Adrenal gland (tissue), 12 donors: Measurements from ENCODE around the gene ANK3. TPM values are rescaled to one million over a fixed set of nuclear protein-coding genes. Genes with fewer than 3 reads are reported as not detected.
A peak's percentile ranks its signal among the peaks of the same experiment; 100 is the strongest.

Experiments used
- DNase-seq, 7 donors: peaks; one replicate each; pipeline ENCODE4 v3.0.0-alpha.2; 2019 to 2020
- H3K27ac ChIP-seq, 5 donors: fragments of 200-600 bp; sonication (generic) in 4 of 5; 1 replicate in 3 of 5; 2 replicates in 2 of 5; pipeline versions ENCODE4 v1.5.1 to v1.8.0; 2016 to 2020; ENCODE audit warnings: mild to moderate bottlenecking in 1 of 5
- H3K27me3 ChIP-seq: fragments of 200-600 bp; 2 replicates; pipeline ENCODE4 v1.8.0; 2021
- H3K36me3 ChIP-seq, 2 donors: fragments of 200-600 bp; replicated peaks in 1 of 2; 1 replicate in 1 of 2; 2 replicates in 1 of 2; pipeline versions ENCODE4 v1.5.1 to v1.8.0; 2018 to 2022
- H3K4me1 ChIP-seq, 2 donors: fragments of 200-600 bp; replicated peaks in 1 of 2; 1 replicate in 1 of 2; 2 replicates in 1 of 2; pipeline versions ENCODE4 v1.5.1 to v1.8.0; 2018 to 2021
- H3K4me3 ChIP-seq, 4 donors: fragments of 200-600 bp; sonication (generic) in 3 of 4; one replicate each; pipeline ENCODE4 v1.5.1; 2016 to 2018
- H3K9me3 ChIP-seq, 3 donors: fragments of 200-600 bp; sonication (generic) in 1 of 3; replicated peaks in 1 of 3; 1 replicate in 2 of 3; 2 replicates in 1 of 3; pipeline versions ENCODE4 v1.5.1 to v1.8.0; 2016 to 2021
- POLR2A ChIP-seq, 2 donors: fragments of 450-650 bp; IDR thresholded peaks; one replicate each; pipeline ENCODE4 v1.6.1; 2017; ENCODE audit warnings: antibody characterized with exemption in 2 of 2, mild to moderate bottlenecking in 2 of 2, moderate library complexity in 1 of 2
- WGBS, 4 donors: extraction: QIAGEN DNeasy Blood & Tissue Kit in 2 of 4; methylation state at CpG; one replicate each; pipeline versions ENCODE4 v1.1.5 to v1.1.7; 2013 to 2017; 5-methylcytosine and 5-hydroxymethylcytosine counted together
- intact Hi-C, 2 donors: fragments of 100-400 bp; cut with DNase I; formaldehyde crosslinking; loops; one replicate each; pipeline versions ENCODE4 v1.14.1 to v1.15.0; 2022 to 2023
- polyA plus RNA-seq, 3 donors: library from polyadenylated mRNA; stranded (reverse); fragments of 200-250 nt in 2 of 3; fragments of 350-450 nt in 1 of 3; fragmentation: Illumina TruSeq in 1 of 3; extraction: RNeasy Lipid Tissue Mini Kit (QIAGEN cat#74804) in 1 of 3; gene quantifications; one replicate each; pipeline ENCODE4 v1.2.3, GENCODE V29; 2013 to 2014
- total RNA-seq, 9 donors: library from RNA; depleted of rRNA in 4 of 9; stranded (reverse); fragments of >200 nt in 4 of 9; fragments of 120-200 nt in 1 of 9; fragmentation: NEBNext Ultra II Directional in 1 of 9; extraction: Animal tissue kit (Norgen Biotek cat#: 25700) in 1 of 9; gene quantifications; one replicate each; pipeline versions ENCODE4 v1.1.0 to v1.2.4, GENCODE V29; 2013 to 2023
- TF ChIP-seq, protein P1 (sequence below), 6 experiments: fragments of 450-650 bp in 4 of 6; fragments of 200-600 bp in 2 of 6; sonication (generic) in 1 of 6; IDR thresholded peaks; 1 replicate in 5 of 6; 2 replicates in 1 of 6; pipeline versions ENCODE4 v1.5.1 to v1.8.0; 2016 to 2021; ENCODE audit warnings: antibody characterized with exemption in 6 of 6, mild to moderate bottlenecking in 2 of 6, moderate library complexity in 1 of 6
- donor health status: healthy with polysubstance abuse.
- donor health status: Bipolar disorder and iron deficiency.
- donor health status: DM: yes; HTN: yes; CAD: no.
- donor health status: DM: no; HTN: no; CAD: no.
- donor health status: DM: no; HTN: no; CAD: no.
- donor health status: DM: yes; HTN: yes; CAD: no.

ANK3 gene
- total and polyA plus RNA-seq, 12 donors: 2.6 to 48.1 (median 15.2) TPM

DNA sequence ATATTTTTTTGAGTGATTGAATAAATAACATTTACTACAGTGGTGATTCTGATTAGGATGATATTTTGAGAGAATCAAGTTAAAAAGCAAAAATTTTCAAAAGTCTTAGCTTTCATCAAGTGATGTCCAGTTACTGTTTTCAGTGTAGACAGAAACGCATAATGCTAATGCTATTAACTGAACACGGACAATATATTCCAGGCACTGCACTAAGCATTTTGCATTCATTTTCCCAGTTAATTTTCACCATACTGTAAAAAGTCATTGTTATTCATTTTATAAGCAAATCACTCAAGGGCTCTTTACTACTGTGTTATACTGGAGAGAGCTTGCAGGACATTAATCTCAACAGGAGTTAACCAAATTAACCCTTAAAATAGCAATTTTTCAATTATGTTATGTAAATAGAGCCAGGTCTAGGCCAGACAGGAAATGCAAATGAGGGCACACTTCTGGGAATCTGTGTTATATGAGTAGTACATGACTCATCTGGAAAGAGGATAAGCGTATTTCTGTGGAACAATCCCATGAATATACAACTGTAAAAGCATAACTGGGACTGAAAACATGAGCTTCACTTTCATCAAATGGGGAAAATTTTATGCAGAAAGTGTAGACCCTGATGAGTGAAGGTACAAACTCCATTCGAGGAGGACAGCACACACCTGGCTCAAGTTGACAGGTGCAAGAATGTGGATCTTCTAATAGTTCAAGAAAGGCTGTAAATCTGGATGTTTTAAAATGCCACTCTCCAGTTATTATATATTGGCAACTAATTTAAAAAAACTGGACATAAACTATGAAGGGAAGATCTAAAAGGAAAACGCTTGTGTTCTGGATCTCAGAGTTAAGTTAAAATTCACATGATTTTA is 75.4 kb downstream of the ANK3 start:
- no peaks in the 10 kb centered on the region for H3K36me3 ChIP-seq
- no peaks in the 10 kb centered on the region for H3K27me3 ChIP-seq
- intact Hi-C loops: loop anchor here in 1 of 2 donors (5.0 kb wide), 1 partner anchor 118 kb away; no protein-coding TSS in a partner anchor
- H3K4me3 ChIP-seq: no peak overlapping the region
- no peak for TF ChIP-seq POLR2A (IDR thresholded peaks at IDR 0.05)
- TF ChIP-seq, protein P1, sequence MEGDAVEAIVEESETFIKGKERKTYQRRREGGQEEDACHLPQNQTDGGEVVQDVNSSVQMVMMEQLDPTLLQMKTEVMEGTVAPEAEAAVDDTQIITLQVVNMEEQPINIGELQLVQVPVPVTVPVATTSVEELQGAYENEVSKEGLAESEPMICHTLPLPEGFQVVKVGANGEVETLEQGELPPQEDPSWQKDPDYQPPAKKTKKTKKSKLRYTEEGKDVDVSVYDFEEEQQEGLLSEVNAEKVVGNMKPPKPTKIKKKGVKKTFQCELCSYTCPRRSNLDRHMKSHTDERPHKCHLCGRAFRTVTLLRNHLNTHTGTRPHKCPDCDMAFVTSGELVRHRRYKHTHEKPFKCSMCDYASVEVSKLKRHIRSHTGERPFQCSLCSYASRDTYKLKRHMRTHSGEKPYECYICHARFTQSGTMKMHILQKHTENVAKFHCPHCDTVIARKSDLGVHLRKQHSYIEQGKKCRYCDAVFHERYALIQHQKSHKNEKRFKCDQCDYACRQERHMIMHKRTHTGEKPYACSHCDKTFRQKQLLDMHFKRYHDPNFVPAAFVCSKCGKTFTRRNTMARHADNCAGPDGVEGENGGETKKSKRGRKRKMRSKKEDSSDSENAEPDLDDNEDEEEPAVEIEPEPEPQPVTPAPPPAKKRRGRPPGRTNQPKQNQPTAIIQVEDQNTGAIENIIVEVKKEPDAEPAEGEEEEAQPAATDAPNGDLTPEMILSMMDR (IDR thresholded peaks at IDR 0.05): no peak
- no peak overlapping the region for H3K27ac ChIP-seq
- 63 to 77% (median 68%) methylated on average over 5 of the region's 5 CpGs for WGBS, 4 donors
- no peak for DNase-seq
- peaks cover 0 to 16% of the 10 kb centered on the region in 2 donors for H3K4me1 ChIP-seq
- H3K9me3 ChIP-seq: no peaks in the 10 kb centered on the region

DNA sequence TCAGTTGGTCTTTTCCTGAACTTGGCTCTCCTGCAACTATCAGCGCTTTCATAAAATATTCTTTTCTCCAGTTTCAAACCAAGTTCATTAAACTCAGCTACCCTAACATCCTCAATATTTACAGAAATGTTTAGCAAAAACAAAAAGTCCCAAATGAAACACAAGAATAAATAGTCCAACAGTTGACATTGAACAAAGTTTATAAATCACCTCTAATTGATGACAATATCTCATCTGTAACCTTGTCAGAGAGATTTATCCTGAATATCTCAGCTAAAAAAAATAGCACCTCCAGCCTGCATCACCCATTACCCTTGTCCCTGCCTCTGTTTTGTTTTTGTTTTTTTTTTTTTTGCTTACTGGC is 76.1 kb downstream of the ANK3 start:
- TF ChIP-seq, protein P1 (IDR thresholded peaks at IDR 0.05): no peak
- TF ChIP-seq POLR2A (IDR thresholded peaks at IDR 0.05): no peak

DNA sequence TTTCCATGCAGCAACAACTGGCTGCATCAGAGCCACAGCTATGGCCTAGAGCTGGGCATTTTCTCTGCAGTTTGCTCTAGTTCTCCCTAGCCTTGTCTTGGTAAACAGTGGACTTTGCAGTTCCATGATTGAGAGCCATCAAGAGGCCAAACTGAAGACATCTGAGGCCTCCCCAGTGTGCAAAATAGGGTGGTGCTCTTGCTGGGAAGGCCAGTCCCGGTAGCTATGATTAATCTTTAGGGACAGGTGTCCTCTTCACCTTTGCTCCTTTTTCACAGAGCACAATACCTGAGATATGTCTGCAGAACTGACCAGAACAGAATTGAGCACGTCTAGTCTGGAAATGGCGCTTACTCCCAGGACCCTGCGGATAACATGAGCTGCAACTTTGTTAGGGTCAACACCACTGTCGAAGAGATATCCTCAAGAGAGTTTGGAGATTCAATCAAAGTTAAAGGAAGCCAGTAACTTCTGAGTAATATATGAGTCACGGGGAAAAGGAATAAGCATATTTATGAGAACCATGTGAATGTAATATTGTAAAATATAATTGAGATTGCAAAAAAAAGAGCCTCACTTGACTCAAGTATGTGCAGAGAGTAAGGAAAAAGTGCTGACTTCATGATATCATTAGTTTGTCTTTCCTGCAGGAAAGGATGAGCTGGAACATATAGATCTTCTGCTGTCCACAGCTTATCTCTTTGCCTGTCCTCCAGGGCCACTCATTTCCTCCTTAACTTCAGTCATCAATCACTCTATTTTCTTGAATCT is 76.7 kb downstream of the ANK3 start:
- whole genome bisulfite sequencing, 4 donors: 58 to 68% (median 62%) methylated on average over 6 of the region's 6 CpGs
- intact Hi-C loops: loop anchor here in 1 of 2 donors (5.0 kb wide), 1 partner anchor 119 kb away; no protein-coding TSS in a partner anchor
- H3K4me1 ChIP-seq: peaks cover 0 to 16% of the 10 kb centered on the region in 2 donors
- H3K27me3 ChIP-seq: no peaks in the 10 kb centered on the region
- H3K4me3 ChIP-seq: no peak overlapping the region
- no peak overlapping the region for H3K27ac ChIP-seq
- no peak for DNase-seq
- no peak for TF ChIP-seq POLR2A (IDR thresholded peaks at IDR 0.05)
- no peaks in the 10 kb centered on the region for H3K36me3 ChIP-seq
- H3K9me3 ChIP-seq: no peaks in the 10 kb centered on the region

More for the DNA sequence above, 76.1 kb downstream of the ANK3 start:
- H3K4me3 ChIP-seq: no peak overlapping the region
- no peaks in the 10 kb centered on the region for H3K27me3 ChIP-seq
- H3K27ac ChIP-seq: no peak overlapping the region
- H3K36me3 ChIP-seq: no peaks in the 10 kb centered on the region
- DNase-seq: no peak
- peaks cover 0 to 16% of the 10 kb centered on the region in 2 donors for H3K4me1 ChIP-seq
- 50 to 58% (median 54%) methylated on average over 1 of the region's 1 CpG for WGBS, 4 donors
- no peaks in the 10 kb centered on the region for H3K9me3 ChIP-seq
- intact Hi-C loops: loop anchor here in 1 of 2 donors (5.0 kb wide), 1 partner anchor 119 kb away; no protein-coding TSS in a partner anchor

DNA sequence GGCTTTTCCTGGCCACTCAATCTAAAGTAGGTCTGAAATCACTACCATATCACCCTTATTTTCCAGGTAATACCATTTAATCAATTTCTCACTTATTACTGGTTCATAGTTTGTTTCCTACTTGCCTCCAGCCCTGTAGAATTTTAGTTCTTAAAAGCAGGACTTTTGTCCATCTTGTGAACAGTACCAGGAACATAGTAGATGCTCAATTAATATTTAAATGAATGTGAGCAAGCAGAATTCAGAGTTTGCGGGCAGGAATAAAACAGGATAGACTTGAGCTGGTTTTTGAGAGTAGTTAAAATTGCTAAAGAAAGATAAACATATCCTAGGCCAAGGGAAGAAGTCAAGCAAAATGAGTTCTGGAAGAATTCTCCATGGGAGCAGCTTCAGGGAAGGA is 77.9 kb downstream of the ANK3 start:
- Histone ChIP-seq H3K4me3 (no peak overlapping the region), H3K4me1 (peaks cover 0 to 16% of the 10 kb centered on the region in 2 donors), H3K36me3 (no peaks in the 10 kb centered on the region), H3K27me3 (no peaks in the 10 kb centered on the region), H3K27ac (peak overlapping the region in 2 of 5 donors; percentile 2 to 8), H3K9me3 (no peaks in the 10 kb centered on the region)
- TF ChIP-seq, protein P1 (IDR thresholded peaks at IDR 0.05): no peak
- no peak for TF ChIP-seq POLR2A (IDR thresholded peaks at IDR 0.05)
- WGBS, 4 donors: 90 to 100% (median 97%) methylated on average over 1 of the region's 1 CpG
- intact Hi-C loops: loop anchor here in 1 of 2 donors (5.0 kb wide), 1 partner anchor 120 kb away; no protein-coding TSS in a partner anchor
- no peak for DNase-seq
